HTERT RPE-1 (cell line): ENCODE results near the gene ELP6.

Experiments used
- in situ Hi-C: fragments of 300-500 bp; cut with MboI; formaldehyde crosslinking; loops from 4 replicates; pipeline ENCODE4 v1.14.3; 2020; ENCODE audit warnings: low sequenced_read_pairs

ELP6 gene

GRCh38 chr3:47513125-47513929 lies at the start of gene ELP6:
ELP6 (minus strand) TSS chr3:47513712; CDS start chr3:47513590, 122 bp downstream.
- in situ Hi-C loops: no loop called here

- in situ Hi-C loops: no loop called here
Observed at GRCh38 chr3:47556351-47556750, 42.8 kb upstream of the ELP6 start.

- in situ Hi-C loops: no loop called here
Observed at GRCh38 chr3:47554335-47554734, 40.8 kb upstream of the ELP6 start.

- in situ Hi-C loops: no loop called here
Observed at GRCh38 chr3:47553407-47553806, 39.9 kb upstream of the ELP6 start.

GRCh38 chr3:47542471-47543173 lies 29.1 kb upstream of the ELP6 start:
- in situ Hi-C loops: no loop called here

GRCh38 chr3:47541583-47542108 lies 28.1 kb upstream of the ELP6 start:
- in situ Hi-C loops: no loop called here

- in situ Hi-C loops: no loop called here
Observed at GRCh38 chr3:47540281-47540680, 26.8 kb upstream of the ELP6 start.

GRCh38 chr3:47536967-47537366 lies 23.5 kb upstream of the ELP6 start:
- in situ Hi-C loops: no loop called here

- in situ Hi-C loops: no loop called here
Observed at GRCh38 chr3:47536221-47536891, 22.8 kb upstream of the ELP6 start.

- in situ Hi-C loops: no loop called here
Observed at GRCh38 chr3:47533996-47534454, 20.5 kb upstream of the ELP6 start.

GRCh38 chr3:47533481-47533880 lies 20.0 kb upstream of the ELP6 start:
- in situ Hi-C loops: no loop called here

- in situ Hi-C loops: no loop called here
Observed at GRCh38 chr3:47527952-47528725, 14.6 kb upstream of the ELP6 start.

- in situ Hi-C loops: no loop called here
Observed at GRCh38 chr3:47525617-47526016, 12.1 kb upstream of the ELP6 start.

- in situ Hi-C loops: no loop called here
Observed at GRCh38 chr3:47523310-47524073, 10.0 kb upstream of the ELP6 start.

GRCh38 chr3:47522082-47522987 lies 8.8 kb upstream of the ELP6 start:
- in situ Hi-C loops: no loop called here

- in situ Hi-C loops: no loop called here
Observed at GRCh38 chr3:47520756-47521155, 7.2 kb upstream of the ELP6 start.

- in situ Hi-C loops: no loop called here
Observed at GRCh38 chr3:47517937-47518336, 4.4 kb upstream of the ELP6 start.

- in situ Hi-C loops: no loop called here
Observed at GRCh38 chr3:47515864-47516319, 2.4 kb upstream of the ELP6 start.

GRCh38 chr3:47515100-47515499 lies 1.6 kb upstream of the ELP6 start:
- in situ Hi-C loops: no loop called here
